HG03520 (cell line): ENCODE results near the gene CEP170B.
"Not testable (repeated sequence)": the region's sequence is repeated elsewhere in the genome, so short reads cannot be mapped to it uniquely, and the experiment has no call there.

Source experiments
- ATAC-seq: cut with Tn5 transposase; IDR thresholded peaks from one replicate; pipeline ENCODE4 v1.9.1; 2021; ENCODE audit warnings: mild to moderate bottlenecking, moderate library complexity; ENCODE audit not compliant: unreplicated experiment

CEP170B gene

GRCh38 chr14:104877066-104877805 is 12.2 kb downstream of the CEP170B start:
- ATAC-seq = no peak

DNA sequence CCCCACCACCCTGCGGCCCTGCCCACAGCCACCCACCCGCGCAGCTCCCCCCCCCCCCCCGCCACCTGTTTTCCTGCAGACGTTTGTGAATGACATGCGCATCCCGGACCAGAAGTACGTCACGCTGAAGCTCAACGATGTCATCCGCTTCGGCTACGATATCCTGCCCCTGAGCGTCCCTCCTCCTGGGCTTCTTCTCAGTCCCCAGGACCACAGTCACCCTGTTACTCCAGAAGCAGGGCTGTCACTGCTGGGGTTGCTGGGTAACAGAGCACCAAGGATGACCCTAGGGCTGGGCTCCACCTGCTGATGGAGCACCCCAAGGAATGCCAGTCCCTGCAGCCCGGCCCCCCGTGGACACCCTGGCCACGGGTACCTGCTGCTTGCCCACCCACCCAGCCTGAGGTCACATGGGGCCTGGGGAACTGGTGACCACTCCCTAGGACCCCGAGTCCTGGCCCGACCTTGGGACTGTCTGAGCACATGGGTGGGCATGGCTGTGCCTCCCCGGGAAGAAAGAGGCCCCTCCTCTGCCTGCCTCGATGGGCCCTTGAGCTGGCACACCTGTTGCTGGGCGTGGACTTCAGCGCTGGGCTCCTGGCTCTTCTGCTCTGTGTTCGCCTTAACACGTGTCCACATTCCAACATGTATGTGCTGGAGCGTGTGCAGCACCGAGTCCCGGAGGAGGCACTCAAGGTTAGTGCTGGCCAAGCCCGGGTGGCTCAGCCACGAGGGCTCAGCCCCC is 12.9 kb downstream of the CEP170B start:
- no peak for ATAC-seq

GRCh38 chr14:104878582-104878981 is 13.5 kb downstream of the CEP170B start:
- ATAC-seq = no peak

GRCh38 chr14:104879201-104879982 is 14.3 kb downstream of the CEP170B start:
- no peak for ATAC-seq

GRCh38 chr14:104879983-104880565 is 15.0 kb downstream of the CEP170B start:
- no peak for ATAC-seq

- ATAC-seq = no peak
These were observed 15.6 kb downstream of the CEP170B start for GRCh38 chr14:104880584-104881210.

- ATAC-seq = no peak
These were observed 16.4 kb downstream of the CEP170B start for GRCh38 chr14:104881369-104881979.

- ATAC-seq = no peak
These were observed 17.4 kb downstream of the CEP170B start for GRCh38 chr14:104882325-104882973.

DNA sequence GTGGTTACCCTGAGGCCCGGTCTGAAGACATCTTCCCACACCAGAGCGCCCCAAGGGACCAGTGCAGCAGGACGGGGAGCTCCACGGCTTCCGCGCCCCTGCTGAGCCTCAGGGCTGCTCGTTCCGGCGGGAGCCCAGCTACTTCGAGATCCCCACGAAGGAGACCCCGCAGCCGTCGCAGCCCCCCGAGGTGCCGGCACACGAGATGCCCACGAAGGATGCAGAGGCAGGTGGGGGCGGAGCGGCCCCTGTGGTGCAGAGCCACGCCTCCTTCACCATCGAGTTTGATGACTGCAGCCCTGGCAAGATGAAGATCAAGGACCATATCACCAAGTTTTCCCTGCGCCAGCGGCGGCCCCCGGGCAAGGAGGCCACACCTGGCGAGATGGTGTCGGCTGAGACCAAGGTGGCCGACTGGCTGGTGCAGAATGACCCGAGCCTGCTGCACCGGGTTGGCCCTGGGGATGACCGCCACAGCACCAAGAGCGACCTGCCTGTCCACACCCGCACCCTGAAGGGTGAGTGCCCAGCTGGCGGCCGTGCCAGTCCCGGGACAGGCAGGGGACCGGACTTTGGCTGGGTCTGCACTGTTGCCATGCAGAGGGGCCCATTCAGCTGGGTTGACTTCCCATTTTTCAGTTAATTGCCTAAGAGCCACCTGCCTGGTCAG is 18.1 kb downstream of the CEP170B start:
- ATAC-seq = no peak

GRCh38 chr14:104883681-104884361 is 18.8 kb downstream of the CEP170B start:
- ATAC-seq = no peak

DNA sequence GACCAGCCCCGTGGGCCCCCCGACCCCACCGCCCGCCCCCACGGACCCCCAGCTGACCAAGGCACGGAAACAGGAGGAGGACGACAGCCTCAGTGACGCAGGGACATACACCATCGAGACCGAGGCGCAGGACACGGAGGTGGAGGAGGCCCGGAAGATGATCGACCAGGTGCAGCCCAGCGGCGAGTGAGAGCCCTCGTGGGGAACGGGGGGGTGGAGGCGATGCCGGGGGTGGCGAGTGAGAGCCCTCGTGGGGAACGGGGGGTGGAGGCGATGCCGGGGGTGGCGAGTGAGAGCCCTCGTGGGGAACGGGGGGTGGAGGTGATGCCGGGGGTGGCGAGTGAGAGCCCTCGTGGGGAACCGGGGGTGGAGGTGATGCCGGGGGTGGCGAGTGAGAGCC is 19.3 kb downstream of the CEP170B start:
- ATAC-seq = not testable (repeated sequence)

- ATAC-seq = no peak
These were observed 20.2 kb downstream of the CEP170B start for GRCh38 chr14:104885031-104885972.

DNA sequence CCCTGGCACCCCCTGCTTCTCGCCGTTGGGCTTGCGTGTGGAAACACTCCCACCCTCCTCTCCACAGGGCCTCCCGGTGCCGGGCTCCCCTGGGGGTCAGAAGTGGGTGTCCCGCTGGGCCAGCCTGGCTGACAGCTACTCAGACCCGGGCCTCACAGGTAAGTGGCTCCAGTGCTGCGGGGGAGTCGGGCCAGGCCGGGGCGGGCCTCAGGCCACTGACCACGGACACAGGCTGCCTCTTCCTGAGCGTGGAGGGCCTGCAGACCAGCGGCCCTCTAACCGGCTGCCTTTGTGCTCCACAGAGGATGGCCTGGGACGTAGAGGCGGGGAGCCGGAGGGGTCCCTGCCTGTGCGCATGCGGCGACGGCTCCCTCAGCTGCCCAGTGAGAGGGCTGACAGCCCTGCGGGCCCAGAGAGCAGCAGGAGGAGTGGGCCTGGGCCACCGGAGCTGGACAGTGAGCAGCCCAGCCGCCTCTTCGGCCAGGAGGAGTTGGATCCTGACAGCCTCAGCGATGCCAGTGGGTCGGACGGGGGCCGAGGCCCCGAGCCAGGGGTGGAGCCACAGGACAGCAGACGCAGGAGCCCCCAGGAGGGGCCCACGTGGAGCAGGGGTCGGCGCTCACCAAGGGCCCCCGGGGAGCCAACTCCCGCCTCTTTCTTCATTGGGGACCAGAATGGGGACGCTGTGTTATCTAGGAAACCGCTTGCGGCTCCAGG is 21.1 kb downstream of the CEP170B start:
- ATAC-seq = no peak

GRCh38 chr14:104886690-104887622 is 21.9 kb downstream of the CEP170B start:
- ATAC-seq = no peak

DNA sequence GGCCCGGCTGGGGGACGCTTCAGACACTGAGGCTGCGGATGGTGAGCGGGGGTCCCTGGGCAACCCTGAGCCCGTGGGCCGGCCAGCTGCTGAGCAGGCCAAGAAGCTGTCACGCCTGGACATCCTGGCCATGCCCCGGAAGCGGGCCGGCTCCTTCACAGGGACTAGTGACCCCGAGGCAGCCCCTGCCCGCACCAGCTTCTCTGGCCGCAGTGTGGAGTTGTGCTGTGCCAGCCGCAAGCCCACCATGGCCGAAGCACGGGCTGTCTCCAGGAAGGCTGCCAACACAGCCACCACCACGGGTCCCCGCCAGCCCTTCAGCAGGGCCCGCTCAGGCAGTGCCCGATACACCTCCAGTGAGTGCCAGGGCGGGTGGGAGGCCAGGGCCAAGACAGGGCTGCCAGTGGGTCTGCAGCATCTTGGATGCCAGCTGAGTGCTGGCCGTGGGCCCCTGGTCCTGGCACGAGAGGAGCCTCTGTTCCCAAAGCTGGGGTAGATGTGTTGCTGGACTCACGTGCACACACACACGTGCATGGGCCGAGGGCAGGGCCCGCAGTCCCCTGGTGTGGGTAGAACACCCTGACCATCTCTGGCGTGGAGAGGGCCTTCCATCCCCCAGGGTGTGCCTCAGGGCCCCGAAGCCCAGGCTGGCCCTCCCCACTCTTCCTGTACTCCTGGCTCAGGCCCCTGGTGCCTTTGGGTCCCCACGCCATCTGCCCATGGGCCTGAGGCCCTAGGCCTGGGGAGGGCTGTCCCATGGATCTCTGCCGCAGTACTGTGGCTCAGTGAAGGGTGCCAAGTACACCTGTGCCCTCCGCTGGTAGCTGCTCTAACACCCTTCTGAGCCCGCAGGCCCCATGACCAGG is 22.8 kb downstream of the CEP170B start:
- ATAC-seq = no peak
